ENCODE measurements around the gene SLC34A1.

The SLC34A1 gene

GRCh38 chr5:177447611-177448243 is 63.5 kb downstream of the SLC34A1 start:
- DNase-seq = peak; percentile 88
